AG04450 (cell line): ENCODE measurements around the gene ZFAND6. TPM values are rescaled to one million over a fixed set of nuclear protein-coding genes. Genes with fewer than 3 reads are reported as not detected.

Source experiments
- CTCF ChIA-PET: fragments of 300-600, 350-600 bp; formaldehyde crosslinking; extraction: SDS; loops from one replicate; lab custom pipeline; 2022; ENCODE audit warnings: antibody characterized with exemption, inconsistent platforms; lab: Charles Lee
- POLR2A ChIA-PET: fragments of 350-600 bp; formaldehyde crosslinking; extraction: SDS; loops from one replicate; lab custom pipeline; 2021; ENCODE audit warnings: antibody characterized with exemption, inconsistent platforms; lab: Yijun Ruan, JAX
- DNase-seq: peaks from one replicate; pipeline ENCODE4 v3.0.0-alpha.2; 2011; ENCODE audit warnings: low read depth, low spot score
- H3K27ac ChIP-seq: one replicate; pipeline ENCODE4 v1.5.1; 2012; ENCODE audit warnings: low read depth, low read length, control low read depth
- H3K27me3 ChIP-seq: one replicate; pipeline ENCODE4 v1.6.0; 2012; ENCODE audit warnings: low read length; ENCODE audit not compliant: control insufficient read depth, insufficient read depth
- H3K4me3 ChIP-seq: 2 replicates; pipeline ENCODE4 v1.5.1; 2011; ENCODE audit warnings: mild to moderate bottlenecking, low read depth, low read length, control low read depth
- H3K9me3 ChIP-seq: 2 replicates; pipeline ENCODE4 v1.5.1; 2012; ENCODE audit warnings: low read length; ENCODE audit not compliant: control insufficient read depth, insufficient read depth
- polyA plus RNA-seq: library from polyadenylated mRNA; depleted of rRNA; stranded (reverse); fragments of >200 nt; gene quantifications from 2 replicates; pipeline ENCODE4 v1.2.3, GENCODE V29; 2011
- TF ChIP-seq, protein P1 (sequence below): IDR thresholded peaks from 2 replicates; pipeline ENCODE4 v1.5.1; 2011; ENCODE audit warnings: low read depth, low read length, control low read depth, inconsistent platforms

Gene ZFAND6
- polyA plus RNA-seq, 1 experiment, result 166 TPM

DNA sequence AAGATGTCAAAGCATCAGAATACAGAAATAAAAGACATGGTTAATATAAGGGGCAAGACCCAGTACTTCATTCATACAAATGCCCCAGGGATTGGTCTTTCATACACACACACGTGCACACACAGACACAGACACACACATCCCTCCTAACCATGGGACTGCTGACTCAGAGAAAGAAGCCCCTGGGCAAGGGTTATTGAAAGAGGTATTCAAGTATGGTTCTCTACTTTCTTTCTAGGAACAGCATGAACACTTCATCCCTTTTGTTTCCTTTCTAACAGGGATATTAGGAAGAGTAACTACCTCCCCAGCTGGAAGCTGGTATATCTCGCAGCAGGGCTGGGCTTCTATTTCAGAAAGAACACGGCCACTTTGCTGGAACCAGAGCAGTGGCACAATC lies 33.2 kb upstream of the ZFAND6 start:
- DNase-seq, result no peak
- CTCF ChIA-PET, result interaction anchor here (1.0 kb wide), 1 partner anchor 25 kb away, joined by 4 read pairs; no protein-coding TSS in a partner anchor
- TF ChIP-seq, protein P1, sequence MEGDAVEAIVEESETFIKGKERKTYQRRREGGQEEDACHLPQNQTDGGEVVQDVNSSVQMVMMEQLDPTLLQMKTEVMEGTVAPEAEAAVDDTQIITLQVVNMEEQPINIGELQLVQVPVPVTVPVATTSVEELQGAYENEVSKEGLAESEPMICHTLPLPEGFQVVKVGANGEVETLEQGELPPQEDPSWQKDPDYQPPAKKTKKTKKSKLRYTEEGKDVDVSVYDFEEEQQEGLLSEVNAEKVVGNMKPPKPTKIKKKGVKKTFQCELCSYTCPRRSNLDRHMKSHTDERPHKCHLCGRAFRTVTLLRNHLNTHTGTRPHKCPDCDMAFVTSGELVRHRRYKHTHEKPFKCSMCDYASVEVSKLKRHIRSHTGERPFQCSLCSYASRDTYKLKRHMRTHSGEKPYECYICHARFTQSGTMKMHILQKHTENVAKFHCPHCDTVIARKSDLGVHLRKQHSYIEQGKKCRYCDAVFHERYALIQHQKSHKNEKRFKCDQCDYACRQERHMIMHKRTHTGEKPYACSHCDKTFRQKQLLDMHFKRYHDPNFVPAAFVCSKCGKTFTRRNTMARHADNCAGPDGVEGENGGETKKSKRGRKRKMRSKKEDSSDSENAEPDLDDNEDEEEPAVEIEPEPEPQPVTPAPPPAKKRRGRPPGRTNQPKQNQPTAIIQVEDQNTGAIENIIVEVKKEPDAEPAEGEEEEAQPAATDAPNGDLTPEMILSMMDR, result no peak

GRCh38 chr15:80026754-80027153 lies 32.7 kb upstream of the ZFAND6 start:
- H3K4me3 ChIP-seq, result no peak overlapping the region
- TF ChIP-seq, protein P1, result no peak
- DNase-seq, result no peak
- CTCF ChIA-PET, result interaction anchor here (1.0 kb wide), 1 partner anchor 25 kb away, joined by 4 read pairs; no protein-coding TSS in a partner anchor
- no peaks in the 10 kb centered on the region for H3K9me3 ChIP-seq
- no peaks in the 10 kb centered on the region for H3K27me3 ChIP-seq
- H3K27ac ChIP-seq, result no peak overlapping the region
- POLR2A ChIA-PET, result no interaction called here

More for the DNA sequence above, 33.2 kb upstream of the ZFAND6 start:
- POLR2A ChIA-PET, result no interaction called here
- Histone ChIP-seq H3K9me3 (no peaks in the 10 kb centered on the region), H3K27me3 (no peaks in the 10 kb centered on the region), H3K27ac (no peak overlapping the region), H3K4me3 (no peak overlapping the region)

DNA sequence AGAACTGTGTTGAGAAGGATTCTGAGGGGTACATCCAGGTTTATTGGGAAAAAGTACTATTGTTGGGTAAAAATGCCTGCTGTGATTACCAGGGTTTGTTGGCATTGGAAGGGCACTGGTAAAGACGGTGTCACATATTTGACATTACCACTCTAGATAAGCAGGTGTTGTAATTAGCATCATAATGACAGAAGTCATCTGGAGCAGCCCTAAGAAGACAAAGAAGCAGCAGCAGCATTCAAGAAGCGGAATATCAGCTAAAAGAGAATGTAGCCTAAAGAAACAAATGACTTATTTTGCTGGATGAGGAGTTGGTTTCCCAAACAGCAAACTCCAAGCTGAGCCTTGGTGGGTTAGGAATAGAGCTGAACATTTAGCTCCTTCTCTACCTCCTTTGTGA lies 30.5 kb upstream of the ZFAND6 start:
- no peaks in the 10 kb centered on the region for H3K27me3 ChIP-seq
- ChIA-PET POLR2A (no interaction called here), CTCF (no interaction called here)
- TF ChIP-seq, protein P1, result no peak
- H3K4me3 ChIP-seq, result no peak overlapping the region
- H3K27ac ChIP-seq, result no peak overlapping the region
- no peaks in the 10 kb centered on the region for H3K9me3 ChIP-seq
- no peak for DNase-seq

DNA sequence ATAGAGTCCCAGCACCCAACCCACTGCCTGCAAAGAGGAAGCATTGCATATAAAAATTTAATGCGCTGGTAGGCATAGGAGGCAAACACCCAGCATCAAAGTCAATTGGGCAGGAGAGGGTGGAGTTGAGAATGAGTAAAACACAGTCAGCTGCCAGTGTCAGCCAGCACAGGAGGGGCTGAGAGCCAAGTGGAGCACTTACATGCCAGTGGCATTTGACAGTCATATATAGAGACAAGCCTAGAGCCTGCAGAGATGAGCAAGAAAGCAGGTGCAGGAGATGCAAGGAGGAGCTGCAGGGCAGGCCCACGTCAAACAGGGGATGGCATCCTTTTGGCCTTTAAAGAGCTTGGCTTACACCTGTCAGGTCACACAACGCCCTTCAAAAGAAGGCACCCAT lies 27.6 kb upstream of the ZFAND6 start:
- DNase-seq, result no peak
- TF ChIP-seq, protein P1, result no peak
- H3K27me3 ChIP-seq, result no peaks in the 10 kb centered on the region
- CTCF ChIA-PET, result no interaction called here
- POLR2A ChIA-PET, result no interaction called here
- no peak overlapping the region for H3K4me3 ChIP-seq
- H3K9me3 ChIP-seq, result no peaks in the 10 kb centered on the region
- H3K27ac ChIP-seq, result no peak overlapping the region

DNA sequence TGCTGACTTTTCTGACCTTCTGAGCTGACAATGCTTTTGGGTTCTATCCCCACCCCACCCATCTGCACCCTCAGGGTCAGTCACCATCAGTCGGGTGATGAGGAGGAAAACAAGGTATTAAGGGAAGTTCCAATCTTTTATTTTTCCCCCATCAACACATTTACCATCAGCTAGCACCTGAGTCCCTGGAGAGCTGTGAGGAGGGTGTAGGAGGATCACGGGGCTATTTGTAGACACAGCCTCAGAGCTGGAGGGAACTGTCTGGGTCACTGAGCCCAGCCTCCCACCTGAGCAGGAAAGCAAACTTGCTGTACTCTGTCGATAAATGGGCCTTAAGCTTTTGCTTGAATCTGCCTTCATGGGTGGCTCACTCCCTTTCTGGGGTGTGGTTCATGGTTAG lies 24.8 kb upstream of the ZFAND6 start:
- Histone ChIP-seq H3K9me3 (no peaks in the 10 kb centered on the region), H3K27me3 (peaks cover 2% of the 10 kb centered on the region), H3K27ac (no peak overlapping the region), H3K4me3 (no peak overlapping the region)
- no peak for DNase-seq
- CTCF ChIA-PET, result no interaction called here
- TF ChIP-seq, protein P1, result no peak
- POLR2A ChIA-PET, result no interaction called here
